WTC11 (cell line): Measurements from ENCODE around the gene POU5F1.

Source experiments
- ELF4 ChIP-seq: sonication (generic); formaldehyde crosslinking; IDR thresholded peaks from 2 replicates; pipeline ENCODE4 v1.8.1; 2022; ENCODE audit warnings: low read depth, mild to moderate bottlenecking, moderate library complexity, missing genetic modification reagents
- GABPB1 ChIP-seq: sonication (generic); formaldehyde crosslinking; IDR thresholded peaks from 2 replicates; pipeline ENCODE4 v1.8.1; 2023; ENCODE audit warnings: mild to moderate bottlenecking, missing genetic modification reagents
- IRF2 ChIP-seq: sonication (generic); formaldehyde crosslinking; IDR thresholded peaks from 2 replicates; pipeline ENCODE4 v1.8.0; 2022; ENCODE audit warnings: low read depth, missing genetic modification reagents, borderline replicate concordance
- JUN ChIP-seq: sonication (generic); formaldehyde crosslinking; IDR thresholded peaks from 2 replicates; pipeline ENCODE4 v1.8.0; 2023; ENCODE audit warnings: mild to moderate bottlenecking, missing genetic modification reagents
- NFE2L1 ChIP-seq: sonication (generic); formaldehyde crosslinking; IDR thresholded peaks from 2 replicates; pipeline ENCODE4 v1.8.1; 2023; ENCODE audit warnings: missing genetic modification reagents
- NR1H2 ChIP-seq: sonication (generic); formaldehyde crosslinking; IDR thresholded peaks from 2 replicates; pipeline ENCODE4 v1.9.0; 2021; ENCODE audit warnings: mild to moderate bottlenecking, moderate library complexity, missing genetic modification reagents
- NR2C2 ChIP-seq: sonication (generic); formaldehyde crosslinking; IDR thresholded peaks from 2 replicates; pipeline ENCODE4 v1.8.0; 2022; ENCODE audit warnings: mild to moderate bottlenecking, missing genetic modification reagents
- TEAD4 ChIP-seq: sonication (generic); formaldehyde crosslinking; IDR thresholded peaks from 2 replicates; pipeline ENCODE4 v1.8.0; 2022; ENCODE audit warnings: mild to moderate bottlenecking, missing genetic modification reagents
- TF ChIP-seq, protein P1 (sequence below): sonication (generic); formaldehyde crosslinking; IDR thresholded peaks from 2 replicates; pipeline ENCODE4 v1.8.0; 2023; ENCODE audit warnings: missing genetic modification reagents
- TF ChIP-seq, protein P2 (sequence below): sonication (generic); formaldehyde crosslinking; IDR thresholded peaks from 2 replicates; pipeline ENCODE4 v1.8.1; 2022; ENCODE audit warnings: low read depth, missing genetic modification reagents, borderline replicate concordance
- TF ChIP-seq, protein P3 (sequence below): sonication (generic); formaldehyde crosslinking; IDR thresholded peaks from 2 replicates; pipeline ENCODE4 v1.8.0; 2022; ENCODE audit warnings: mild to moderate bottlenecking, missing genetic modification reagents
- TF ChIP-seq, protein P4 (sequence below): fragments of 200-600 bp; IDR thresholded peaks from 2 replicates; pipeline ENCODE4 v1.8.0; 2022; ENCODE audit warnings: antibody characterized with exemption

DNA sequence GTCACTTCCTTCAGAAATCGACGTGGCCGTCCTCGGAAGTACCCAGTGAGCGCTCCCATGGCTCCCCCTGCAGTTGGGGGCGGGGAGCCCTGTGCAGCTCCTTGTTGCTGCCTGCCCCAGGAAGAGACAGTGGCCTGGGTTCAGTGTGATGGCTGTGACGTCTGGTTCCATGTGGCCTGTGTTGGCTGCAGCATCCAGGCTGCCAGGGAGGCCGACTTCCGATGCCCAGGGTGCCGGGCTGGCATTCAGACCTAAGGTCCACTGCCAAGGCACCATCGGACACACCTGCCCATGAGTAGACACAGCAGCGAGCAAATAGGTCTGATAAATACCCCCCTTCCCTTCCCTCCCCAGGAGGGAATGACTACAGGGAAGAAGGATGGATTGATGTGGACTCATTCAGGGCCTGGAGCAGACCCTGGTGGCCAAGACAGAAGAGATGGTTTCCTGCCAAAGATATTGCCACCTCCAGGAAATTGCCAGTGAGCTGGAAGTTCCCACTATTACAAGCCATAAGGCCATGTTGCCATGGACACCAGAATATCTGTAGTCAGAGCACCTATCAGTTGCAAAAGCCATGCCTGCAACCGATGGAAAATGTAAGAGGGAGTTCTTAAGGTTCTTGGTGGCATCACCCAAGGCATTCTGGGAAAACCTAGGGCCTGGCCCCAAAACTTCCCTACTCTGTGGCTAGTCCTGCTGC is 7.9 kb downstream of the POU5F1 start:
- TF ChIP-seq NR1H2 (CRISPR knock-in tag): no peak
- TF ChIP-seq IRF2 (CRISPR knock-in tag): no peak
- TF ChIP-seq ELF4 (CRISPR knock-in tag): no peak
- TF ChIP-seq, protein P1, sequence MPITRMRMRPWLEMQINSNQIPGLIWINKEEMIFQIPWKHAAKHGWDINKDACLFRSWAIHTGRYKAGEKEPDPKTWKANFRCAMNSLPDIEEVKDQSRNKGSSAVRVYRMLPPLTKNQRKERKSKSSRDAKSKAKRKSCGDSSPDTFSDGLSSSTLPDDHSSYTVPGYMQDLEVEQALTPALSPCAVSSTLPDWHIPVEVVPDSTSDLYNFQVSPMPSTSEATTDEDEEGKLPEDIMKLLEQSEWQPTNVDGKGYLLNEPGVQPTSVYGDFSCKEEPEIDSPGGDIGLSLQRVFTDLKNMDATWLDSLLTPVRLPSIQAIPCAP (CRISPR knock-in tag): no peak
- TF ChIP-seq NR2C2: no peak
- no peak for TF ChIP-seq NFE2L1 (CRISPR knock-in tag)
- TF ChIP-seq, protein P2, sequence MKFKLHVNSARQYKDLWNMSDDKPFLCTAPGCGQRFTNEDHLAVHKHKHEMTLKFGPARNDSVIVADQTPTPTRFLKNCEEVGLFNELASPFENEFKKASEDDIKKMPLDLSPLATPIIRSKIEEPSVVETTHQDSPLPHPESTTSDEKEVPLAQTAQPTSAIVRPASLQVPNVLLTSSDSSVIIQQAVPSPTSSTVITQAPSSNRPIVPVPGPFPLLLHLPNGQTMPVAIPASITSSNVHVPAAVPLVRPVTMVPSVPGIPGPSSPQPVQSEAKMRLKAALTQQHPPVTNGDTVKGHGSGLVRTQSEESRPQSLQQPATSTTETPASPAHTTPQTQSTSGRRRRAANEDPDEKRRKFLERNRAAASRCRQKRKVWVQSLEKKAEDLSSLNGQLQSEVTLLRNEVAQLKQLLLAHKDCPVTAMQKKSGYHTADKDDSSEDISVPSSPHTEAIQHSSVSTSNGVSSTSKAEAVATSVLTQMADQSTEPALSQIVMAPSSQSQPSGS (CRISPR knock-in tag): no peak
- TF ChIP-seq, protein P3, sequence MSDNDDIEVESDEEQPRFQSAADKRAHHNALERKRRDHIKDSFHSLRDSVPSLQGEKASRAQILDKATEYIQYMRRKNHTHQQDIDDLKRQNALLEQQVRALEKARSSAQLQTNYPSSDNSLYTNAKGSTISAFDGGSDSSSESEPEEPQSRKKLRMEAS: no peak
- no peak for TF ChIP-seq TEAD4 (CRISPR knock-in tag)
- TF ChIP-seq, protein P4, sequence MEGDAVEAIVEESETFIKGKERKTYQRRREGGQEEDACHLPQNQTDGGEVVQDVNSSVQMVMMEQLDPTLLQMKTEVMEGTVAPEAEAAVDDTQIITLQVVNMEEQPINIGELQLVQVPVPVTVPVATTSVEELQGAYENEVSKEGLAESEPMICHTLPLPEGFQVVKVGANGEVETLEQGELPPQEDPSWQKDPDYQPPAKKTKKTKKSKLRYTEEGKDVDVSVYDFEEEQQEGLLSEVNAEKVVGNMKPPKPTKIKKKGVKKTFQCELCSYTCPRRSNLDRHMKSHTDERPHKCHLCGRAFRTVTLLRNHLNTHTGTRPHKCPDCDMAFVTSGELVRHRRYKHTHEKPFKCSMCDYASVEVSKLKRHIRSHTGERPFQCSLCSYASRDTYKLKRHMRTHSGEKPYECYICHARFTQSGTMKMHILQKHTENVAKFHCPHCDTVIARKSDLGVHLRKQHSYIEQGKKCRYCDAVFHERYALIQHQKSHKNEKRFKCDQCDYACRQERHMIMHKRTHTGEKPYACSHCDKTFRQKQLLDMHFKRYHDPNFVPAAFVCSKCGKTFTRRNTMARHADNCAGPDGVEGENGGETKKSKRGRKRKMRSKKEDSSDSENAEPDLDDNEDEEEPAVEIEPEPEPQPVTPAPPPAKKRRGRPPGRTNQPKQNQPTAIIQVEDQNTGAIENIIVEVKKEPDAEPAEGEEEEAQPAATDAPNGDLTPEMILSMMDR: no peak
- no peak for TF ChIP-seq JUN (CRISPR knock-in tag)
- no peak for TF ChIP-seq GABPB1 (CRISPR knock-in tag)
